ENCODE results near the gene OLFM4.
"Not testable (repeated sequence)": the region's sequence is repeated elsewhere in the genome, so short reads cannot be mapped to it uniquely, and the experiment has no call there.

The OLFM4 gene

GRCh38 chr13:53028637-53029203, at the start of gene OLFM4:
OLFM4 (plus strand) TSS chr13:53028813; CDS start chr13:53028837, 24 bp downstream.
- DNase-seq = no peak

GRCh38 chr13:52978989-52979388, 49.6 kb upstream of the OLFM4 start:
- DNase-seq = no peak

- DNase-seq = no peak
Observed at GRCh38 chr13:52980695-52981094, 47.9 kb upstream of the OLFM4 start.

- no peak for DNase-seq
Observed at GRCh38 chr13:52983836-52984235, 44.8 kb upstream of the OLFM4 start.

- no peak for DNase-seq
Observed at GRCh38 chr13:52984881-52985363, 43.7 kb upstream of the OLFM4 start.

- no peak for DNase-seq
Observed at GRCh38 chr13:52991344-52992020, 37.1 kb upstream of the OLFM4 start.

GRCh38 chr13:52992110-52992509, 36.5 kb upstream of the OLFM4 start:
- DNase-seq = no peak

- DNase-seq = no peak
Observed at GRCh38 chr13:52994051-52994450, 34.6 kb upstream of the OLFM4 start.

- DNase-seq = no peak
Observed at GRCh38 chr13:52994865-52995264, 33.7 kb upstream of the OLFM4 start.

GRCh38 chr13:52995946-52996345, 32.7 kb upstream of the OLFM4 start:
- DNase-seq = no peak

GRCh38 chr13:52997951-52998876, 30.4 kb upstream of the OLFM4 start:
- DNase-seq = no peak

GRCh38 chr13:52999093-52999696, 29.4 kb upstream of the OLFM4 start:
- DNase-seq = no peak

GRCh38 chr13:53001444-53002225, 27.0 kb upstream of the OLFM4 start:
- DNase-seq = no peak

- DNase-seq = no peak
Observed at GRCh38 chr13:53004573-53004972, 24.0 kb upstream of the OLFM4 start.

GRCh38 chr13:53005626-53006025, 23.0 kb upstream of the OLFM4 start:
- no peak for DNase-seq

GRCh38 chr13:53007872-53008271, 20.7 kb upstream of the OLFM4 start:
- no peak for DNase-seq

- no peak for DNase-seq
Observed at GRCh38 chr13:53010374-53011105, 18.1 kb upstream of the OLFM4 start.

GRCh38 chr13:53012707-53013106, 15.9 kb upstream of the OLFM4 start:
- DNase-seq = peak in 1 of 2 donors; percentile 15

- no peak for DNase-seq
Observed at GRCh38 chr13:53013113-53013512, 15.5 kb upstream of the OLFM4 start.

- not testable (repeated sequence) for DNase-seq
Observed at GRCh38 chr13:53014018-53014417, 14.6 kb upstream of the OLFM4 start.
